HEK293 (cell line): ENCODE measurements around the gene TUBGCP6.

Experiments used
- CTCF ChIP-seq: fragments of 450-650 bp; formaldehyde crosslinking; IDR thresholded peaks from 2 replicates; pipeline ENCODE4 v1.5.1; 2016; ENCODE audit warnings: missing biosample characterization, missing genetic modification characterization
- MZF1 ChIP-seq: fragments of 450-650 bp; formaldehyde crosslinking; IDR thresholded peaks from 2 replicates; pipeline ENCODE4 v1.5.1; 2017; ENCODE audit warnings: missing biosample characterization, missing genetic modification characterization, borderline replicate concordance
- PRDM10 ChIP-seq: fragments of 450-650 bp; formaldehyde crosslinking; IDR thresholded peaks from 2 replicates; pipeline ENCODE4 v1.5.1; 2016; ENCODE audit warnings: missing biosample characterization, missing genetic modification characterization
- YY1 ChIP-seq: fragments of 450-650 bp; formaldehyde crosslinking; IDR thresholded peaks from 2 replicates; pipeline ENCODE4 v1.5.1; 2018; ENCODE audit warnings: missing biosample characterization, missing genetic modification characterization

GRCh38 chr22:50266994-50267393 lies 22.2 kb upstream of the TUBGCP6 start:
- TF ChIP-seq CTCF (tag by site-specific recombination) (no peak), PRDM10 (tag by site-specific recombination) (no peak), YY1 (tag by site-specific recombination) (no peak), MZF1 (tag by site-specific recombination) (no peak)
